Suppressor macrophage treated with lipopolysaccharide for 4 hours (primary cell): ENCODE measurements around the gene C5orf52.
"Not testable (repeated sequence)": the region's sequence is repeated elsewhere in the genome, so short reads cannot be mapped to it uniquely, and the experiment has no call there.

Source experiments
- DNase-seq: peaks from one replicate; pipeline ENCODE4 v3.0.0-alpha.2; 2020

Gene C5orf52

GRCh38 chr5:157670662-157671591 lies at the start of gene C5orf52:
TSS of gene C5orf52 (plus strand) at chr5:157671533. CDS start at chr5:157671615, 82 bp downstream.
- DNase-seq: peak; percentile 81

GRCh38 chr5:157624144-157624543 lies 47.2 kb upstream of the C5orf52 start:
- DNase-seq: no peak

GRCh38 chr5:157626831-157627230 lies 44.5 kb upstream of the C5orf52 start:
- DNase-seq: no peak

- DNase-seq: peak; percentile 19
These were observed 41.0 kb upstream of the C5orf52 start for GRCh38 chr5:157630341-157630740.

GRCh38 chr5:157640406-157641066 lies 30.8 kb upstream of the C5orf52 start:
- no peak for DNase-seq

GRCh38 chr5:157648275-157648990 lies 22.9 kb upstream of the C5orf52 start:
- DNase-seq: no peak

- DNase-seq: no peak
These were observed 22.2 kb upstream of the C5orf52 start for GRCh38 chr5:157649101-157649500.

- DNase-seq: no peak
These were observed 20.2 kb upstream of the C5orf52 start for GRCh38 chr5:157650991-157651611.

GRCh38 chr5:157651623-157652376 lies 19.5 kb upstream of the C5orf52 start:
- DNase-seq: peak; percentile 54

- DNase-seq: no peak
These were observed 19.0 kb upstream of the C5orf52 start, which contains the start of gene SOX30 for GRCh38 chr5:157652377-157652692. TSS of gene SOX30 (minus strand) at chr5:157652438. CDS start at chr5:157652078, 360 bp downstream.

- DNase-seq: no peak
These were observed 13.8 kb upstream of the C5orf52 start for GRCh38 chr5:157657516-157657915.

GRCh38 chr5:157658893-157659292 lies 12.4 kb upstream of the C5orf52 start:
- no peak for DNase-seq

GRCh38 chr5:157659868-157660660 lies 11.3 kb upstream of the C5orf52 start:
- no peak for DNase-seq

- DNase-seq: peak; percentile 90
These were observed 5.8 kb upstream of the C5orf52 start for GRCh38 chr5:157665467-157666070.

GRCh38 chr5:157668356-157668755 lies 3.0 kb upstream of the C5orf52 start:
- DNase-seq: no peak

- no peak for DNase-seq
These were observed 1.6 kb upstream of the C5orf52 start for GRCh38 chr5:157669701-157670097.

GRCh38 chr5:157671592-157672330 lies 428 bp downstream of the C5orf52 start:
- no peak for DNase-seq

GRCh38 chr5:157672976-157673375 lies 1.6 kb downstream of the C5orf52 start:
- no peak for DNase-seq

- not testable (repeated sequence) for DNase-seq
These were observed 3.0 kb downstream of the C5orf52 start for GRCh38 chr5:157674351-157674750.

GRCh38 chr5:157677931-157678330 lies 6.6 kb downstream of the C5orf52 start:
- no peak for DNase-seq
